NB4 (cell line): ENCODE measurements around the gene NDUFC2.

Experiments used
- CTCF ChIP-seq: IDR thresholded peaks from one replicate; pipeline ENCODE4 v1.5.1; 2012; ENCODE audit warnings: low read depth, low read length
- MYC ChIP-seq: IDR thresholded peaks from 2 replicates; pipeline ENCODE4 v1.6.1; 2011; ENCODE audit warnings: low read depth, low read length
- POLR2A ChIP-seq: IDR thresholded peaks from 2 replicates; pipeline ENCODE4 v1.6.1; 2011; ENCODE audit warnings: mild to moderate bottlenecking; ENCODE audit not compliant: insufficient read length; ENCODE audit errors: extremely low read depth
- TF ChIP-seq, protein P1 (sequence below): IDR thresholded peaks from 2 replicates; pipeline ENCODE4 v1.6.1; 2011; ENCODE audit warnings: low read depth, low read length

- TF ChIP-seq POLR2A (no peak), CTCF (no peak), MYC (no peak)
- TF ChIP-seq, protein P1, sequence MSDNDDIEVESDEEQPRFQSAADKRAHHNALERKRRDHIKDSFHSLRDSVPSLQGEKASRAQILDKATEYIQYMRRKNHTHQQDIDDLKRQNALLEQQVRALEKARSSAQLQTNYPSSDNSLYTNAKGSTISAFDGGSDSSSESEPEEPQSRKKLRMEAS, result no peak
These were observed 43.3 kb downstream of the NDUFC2 start for GRCh38 chr11:78036313-78036712.
